H1 (cell line): ENCODE results near the gene SUGP2. TPM values are rescaled to one million over a fixed set of nuclear protein-coding genes. Genes with fewer than 3 reads are reported as not detected.

Source experiments
- CTBP2 ChIP-seq: IDR thresholded peaks from 2 replicates; pipeline ENCODE4 v1.7.0; 2011; ENCODE audit warnings: borderline replicate concordance, mild to moderate bottlenecking, moderate library complexity, mixed read lengths, low read length; ENCODE audit not compliant: insufficient read depth, insufficient read length
- EP300 ChIP-seq, 2 experiments: IDR thresholded peaks; 1 replicate in 1 of 2; 2 replicates in 1 of 2; pipeline ENCODE4 v1.6.1; 2011 to 2012; ENCODE audit warnings: low read depth in 2 of 2, low read length in 2 of 2, mild to moderate bottlenecking in 2 of 2, borderline replicate concordance in 1 of 2, inconsistent platforms in 1 of 2, moderate library complexity in 1 of 2
- KDM1A ChIP-seq: fragments of 200-600, 300-600 bp; sonication (generic); IDR thresholded peaks from 2 replicates; pipeline ENCODE4 v1.7.1; 2016; ENCODE audit warnings: mild to moderate bottlenecking, low read length, borderline replicate concordance
- MAX ChIP-seq: IDR thresholded peaks from 2 replicates; pipeline ENCODE4 v1.6.1; 2012; ENCODE audit warnings: inconsistent platforms
- RAD21 ChIP-seq, 2 experiments: IDR thresholded peaks in 1 of 2; conservative IDR thresholded peaks in 1 of 2; 2 replicates each; pipeline ENCODE4 v1.6.1; 2011; ENCODE audit warnings: low read depth in 2 of 2, low read length in 2 of 2, improper control_type of control experiment in 1 of 2, inconsistent platforms in 1 of 2, mild to moderate bottlenecking in 1 of 2, moderate library complexity in 1 of 2
- SIN3A ChIP-seq, 2 experiments: IDR thresholded peaks in 1 of 2; conservative IDR thresholded peaks in 1 of 2; 2 replicates each; pipeline ENCODE4 v1.6.1; 2011 to 2012; ENCODE audit warnings: low read length in 2 of 2, improper control_type of control experiment in 1 of 2, low read depth in 1 of 2, mild to moderate bottlenecking in 1 of 2
- SIX5 ChIP-seq: IDR thresholded peaks from 2 replicates; pipeline ENCODE4 v1.6.1; 2011; ENCODE audit warnings: mild to moderate bottlenecking, low read depth, low read length
- polyA plus RNA-seq, 7 experiments: library from polyadenylated mRNA; depleted of rRNA in 3 of 7; stranded (reverse) in 5 of 7; unstranded in 2 of 7; fragments of >200 nt in 5 of 7; fragments of 200-250 nt in 2 of 7; gene quantifications; 1 replicate in 5 of 7; 2 replicates in 1 of 7; 4 replicates in 1 of 7; pipeline versions ENCODE4 v1.2.1 to v1.2.3, GENCODE V29; 2011 to 2013; ENCODE audit warnings: missing spikeins in 2 of 7, mixed read lengths in 2 of 7
- total RNA-seq: library from RNA; stranded (reverse); fragmentation: NEBNext Ultra II Directional; extraction: Animal tissue kit (Norgen Biotek cat#: 25700); gene quantifications from 2 replicates; pipeline ENCODE4 v1.2.1, GENCODE V29; 2021
- TF ChIP-seq, protein P1 (sequence below): fragments of 300-600 bp; sonication (generic); IDR thresholded peaks from 2 replicates; pipeline ENCODE4 v1.7.1; 2012; ENCODE audit warnings: low read length, moderate library complexity, mild to moderate bottlenecking, inconsistent platforms; ENCODE audit not compliant: insufficient replicate concordance

SUGP2 gene
- total and polyA plus RNA-seq, 2 of the 8 experiments (the other 6 are each of a cell fraction or from before 2014, with no cell fraction given): 57.7 to 114 TPM

DNA sequence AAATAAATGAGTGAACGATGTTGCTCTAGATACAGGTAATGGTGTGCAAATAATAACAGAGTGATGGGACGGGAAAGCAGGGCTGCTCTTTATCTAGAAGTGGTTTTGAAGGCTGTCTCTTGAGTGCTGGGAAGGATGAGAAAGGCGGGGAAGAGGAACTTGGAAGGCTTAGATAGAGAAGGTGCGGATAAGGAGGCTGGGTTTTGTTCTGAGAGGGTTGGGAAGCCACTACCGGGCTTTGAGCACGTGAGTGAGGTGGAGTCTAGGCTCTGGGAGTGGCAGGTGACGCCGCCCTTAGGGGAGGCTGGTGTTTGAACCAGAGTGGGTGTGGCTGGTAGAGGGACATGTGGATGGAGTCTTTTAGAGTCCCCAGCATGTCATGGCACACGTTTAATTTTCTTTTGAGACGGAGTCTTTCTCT, 897 bp upstream of the SUGP2 start (continued):
- TF ChIP-seq, protein P1, sequence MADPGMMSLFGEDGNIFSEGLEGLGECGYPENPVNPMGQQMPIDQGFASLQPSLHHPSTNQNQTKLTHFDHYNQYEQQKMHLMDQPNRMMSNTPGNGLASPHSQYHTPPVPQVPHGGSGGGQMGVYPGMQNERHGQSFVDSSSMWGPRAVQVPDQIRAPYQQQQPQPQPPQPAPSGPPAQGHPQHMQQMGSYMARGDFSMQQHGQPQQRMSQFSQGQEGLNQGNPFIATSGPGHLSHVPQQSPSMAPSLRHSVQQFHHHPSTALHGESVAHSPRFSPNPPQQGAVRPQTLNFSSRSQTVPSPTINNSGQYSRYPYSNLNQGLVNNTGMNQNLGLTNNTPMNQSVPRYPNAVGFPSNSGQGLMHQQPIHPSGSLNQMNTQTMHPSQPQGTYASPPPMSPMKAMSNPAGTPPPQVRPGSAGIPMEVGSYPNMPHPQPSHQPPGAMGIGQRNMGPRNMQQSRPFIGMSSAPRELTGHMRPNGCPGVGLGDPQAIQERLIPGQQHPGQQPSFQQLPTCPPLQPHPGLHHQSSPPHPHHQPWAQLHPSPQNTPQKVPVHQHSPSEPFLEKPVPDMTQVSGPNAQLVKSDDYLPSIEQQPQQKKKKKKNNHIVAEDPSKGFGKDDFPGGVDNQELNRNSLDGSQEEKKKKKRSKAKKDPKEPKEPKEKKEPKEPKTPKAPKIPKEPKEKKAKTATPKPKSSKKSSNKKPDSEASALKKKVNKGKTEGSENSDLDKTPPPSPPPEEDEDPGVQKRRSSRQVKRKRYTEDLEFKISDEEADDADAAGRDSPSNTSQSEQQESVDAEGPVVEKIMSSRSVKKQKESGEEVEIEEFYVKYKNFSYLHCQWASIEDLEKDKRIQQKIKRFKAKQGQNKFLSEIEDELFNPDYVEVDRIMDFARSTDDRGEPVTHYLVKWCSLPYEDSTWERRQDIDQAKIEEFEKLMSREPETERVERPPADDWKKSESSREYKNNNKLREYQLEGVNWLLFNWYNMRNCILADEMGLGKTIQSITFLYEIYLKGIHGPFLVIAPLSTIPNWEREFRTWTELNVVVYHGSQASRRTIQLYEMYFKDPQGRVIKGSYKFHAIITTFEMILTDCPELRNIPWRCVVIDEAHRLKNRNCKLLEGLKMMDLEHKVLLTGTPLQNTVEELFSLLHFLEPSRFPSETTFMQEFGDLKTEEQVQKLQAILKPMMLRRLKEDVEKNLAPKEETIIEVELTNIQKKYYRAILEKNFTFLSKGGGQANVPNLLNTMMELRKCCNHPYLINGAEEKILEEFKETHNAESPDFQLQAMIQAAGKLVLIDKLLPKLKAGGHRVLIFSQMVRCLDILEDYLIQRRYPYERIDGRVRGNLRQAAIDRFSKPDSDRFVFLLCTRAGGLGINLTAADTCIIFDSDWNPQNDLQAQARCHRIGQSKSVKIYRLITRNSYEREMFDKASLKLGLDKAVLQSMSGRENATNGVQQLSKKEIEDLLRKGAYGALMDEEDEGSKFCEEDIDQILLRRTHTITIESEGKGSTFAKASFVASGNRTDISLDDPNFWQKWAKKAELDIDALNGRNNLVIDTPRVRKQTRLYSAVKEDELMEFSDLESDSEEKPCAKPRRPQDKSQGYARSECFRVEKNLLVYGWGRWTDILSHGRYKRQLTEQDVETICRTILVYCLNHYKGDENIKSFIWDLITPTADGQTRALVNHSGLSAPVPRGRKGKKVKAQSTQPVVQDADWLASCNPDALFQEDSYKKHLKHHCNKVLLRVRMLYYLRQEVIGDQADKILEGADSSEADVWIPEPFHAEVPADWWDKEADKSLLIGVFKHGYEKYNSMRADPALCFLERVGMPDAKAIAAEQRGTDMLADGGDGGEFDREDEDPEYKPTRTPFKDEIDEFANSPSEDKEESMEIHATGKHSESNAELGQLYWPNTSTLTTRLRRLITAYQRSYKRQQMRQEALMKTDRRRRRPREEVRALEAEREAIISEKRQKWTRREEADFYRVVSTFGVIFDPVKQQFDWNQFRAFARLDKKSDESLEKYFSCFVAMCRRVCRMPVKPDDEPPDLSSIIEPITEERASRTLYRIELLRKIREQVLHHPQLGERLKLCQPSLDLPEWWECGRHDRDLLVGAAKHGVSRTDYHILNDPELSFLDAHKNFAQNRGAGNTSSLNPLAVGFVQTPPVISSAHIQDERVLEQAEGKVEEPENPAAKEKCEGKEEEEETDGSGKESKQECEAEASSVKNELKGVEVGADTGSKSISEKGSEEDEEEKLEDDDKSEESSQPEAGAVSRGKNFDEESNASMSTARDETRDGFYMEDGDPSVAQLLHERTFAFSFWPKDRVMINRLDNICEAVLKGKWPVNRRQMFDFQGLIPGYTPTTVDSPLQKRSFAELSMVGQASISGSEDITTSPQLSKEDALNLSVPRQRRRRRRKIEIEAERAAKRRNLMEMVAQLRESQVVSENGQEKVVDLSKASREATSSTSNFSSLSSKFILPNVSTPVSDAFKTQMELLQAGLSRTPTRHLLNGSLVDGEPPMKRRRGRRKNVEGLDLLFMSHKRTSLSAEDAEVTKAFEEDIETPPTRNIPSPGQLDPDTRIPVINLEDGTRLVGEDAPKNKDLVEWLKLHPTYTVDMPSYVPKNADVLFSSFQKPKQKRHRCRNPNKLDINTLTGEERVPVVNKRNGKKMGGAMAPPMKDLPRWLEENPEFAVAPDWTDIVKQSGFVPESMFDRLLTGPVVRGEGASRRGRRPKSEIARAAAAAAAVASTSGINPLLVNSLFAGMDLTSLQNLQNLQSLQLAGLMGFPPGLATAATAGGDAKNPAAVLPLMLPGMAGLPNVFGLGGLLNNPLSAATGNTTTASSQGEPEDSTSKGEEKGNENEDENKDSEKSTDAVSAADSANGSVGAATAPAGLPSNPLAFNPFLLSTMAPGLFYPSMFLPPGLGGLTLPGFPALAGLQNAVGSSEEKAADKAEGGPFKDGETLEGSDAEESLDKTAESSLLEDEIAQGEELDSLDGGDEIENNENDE: no peak
- TF ChIP-seq SIN3A (conservative IDR thresholded peaks at IDR 0.05 in 1 of 2, IDR thresholded peaks at IDR 0.05 in 1 of 2; ENCODE audit: low read depth in 1 of 2, low read length in 2 of 2) (0 out of 4 replicates have a peak, but pooled peaks of 1 of the 2 experiments have one; percentile 68), SIX5 (no peak), MAX (peak; percentile 47; the same call in 1 of the 2 replicates), KDM1A (no peak), EP300 (IDR thresholded peaks at IDR 0.05; ENCODE audit: borderline replicate concordance in 1 of 2, low read depth in 2 of 2, low read length in 2 of 2) (no peak), CTBP2 (no peak), RAD21 (IDR thresholded peaks at IDR 0.05 in 1 of 2, conservative IDR thresholded peaks at IDR 0.05 in 1 of 2; ENCODE audit: low read depth in 2 of 2, low read length in 2 of 2) (no peak)
